Stimulated activated CD4-positive, alpha-beta T cell treated with anti-CD3 and anti-CD28 coated beads, Interleukin-2, amount 100 ng/mL, for 48 hours (primary cell): ENCODE data around the gene CNGB1.
"Not testable (repeated sequence)": the region's sequence is repeated elsewhere in the genome, so short reads cannot be mapped to it uniquely, and the experiment has no call there.

Source experiments
- DNase-seq, 2 donors: peaks; one replicate each; pipeline ENCODE4 v3.0.0-alpha.2; 2020

Gene CNGB1

DNA sequence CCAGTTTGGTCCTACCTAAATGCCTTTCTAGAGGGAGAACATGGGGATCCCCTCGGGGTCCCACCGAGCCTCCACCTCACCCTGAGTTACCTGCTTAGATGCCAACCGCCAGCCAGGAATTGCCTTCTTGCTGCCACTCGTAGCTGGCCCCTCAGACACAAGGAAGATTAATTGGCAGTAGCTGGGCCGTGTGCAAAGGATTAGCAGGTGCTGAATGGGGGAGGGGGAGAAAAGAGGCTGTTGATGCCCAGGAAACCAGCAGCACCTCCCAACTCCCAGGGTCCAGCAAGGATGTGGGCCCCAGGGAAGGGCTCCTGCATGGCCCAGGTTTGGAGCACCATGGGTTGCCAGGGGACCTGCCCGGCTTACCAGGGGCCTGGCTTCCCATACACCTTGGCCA lies at the start of gene CNGB1:
TSS of gene CNGB1 (minus strand) at position 159 of the 400 bp plus-strand sequence. CDS start 3,842 bp downstream, outside the sequence.
- no peak for DNase-seq

DNA sequence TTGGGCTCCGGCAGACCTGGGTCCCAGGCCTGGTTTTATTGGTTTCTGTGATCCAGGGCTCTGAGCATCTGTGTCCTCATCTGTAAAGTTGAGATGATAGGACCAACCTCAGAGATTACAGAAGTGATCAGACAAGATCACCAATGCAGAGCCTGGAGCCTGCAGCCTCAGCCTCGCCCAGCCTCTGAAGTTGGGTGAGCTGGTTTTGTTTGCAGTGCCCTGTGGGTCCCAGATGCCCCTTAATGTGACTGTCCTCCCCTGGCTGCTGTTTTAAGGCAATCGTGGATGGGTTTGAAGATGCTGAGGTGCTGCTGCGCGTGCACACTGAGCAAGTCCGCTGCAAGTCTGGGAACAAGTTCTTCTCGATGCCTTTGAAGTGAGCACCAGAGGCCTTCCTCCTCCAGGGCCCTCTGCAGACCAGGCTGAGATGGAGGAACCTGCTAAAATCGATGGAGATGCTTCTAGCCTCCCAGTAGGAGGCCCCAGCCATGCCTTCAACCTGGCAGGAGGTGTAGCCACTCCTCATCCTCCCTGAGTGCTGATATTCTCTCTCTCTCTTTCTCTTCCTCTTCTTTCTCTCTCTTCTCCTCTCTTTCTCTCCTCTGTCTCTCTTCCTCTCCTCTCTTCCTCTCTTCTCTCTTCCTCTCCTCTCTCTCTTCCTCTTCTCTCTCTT lies 49.1 kb upstream of the CNGB1 start:
- DNase-seq: no peak

DNA sequence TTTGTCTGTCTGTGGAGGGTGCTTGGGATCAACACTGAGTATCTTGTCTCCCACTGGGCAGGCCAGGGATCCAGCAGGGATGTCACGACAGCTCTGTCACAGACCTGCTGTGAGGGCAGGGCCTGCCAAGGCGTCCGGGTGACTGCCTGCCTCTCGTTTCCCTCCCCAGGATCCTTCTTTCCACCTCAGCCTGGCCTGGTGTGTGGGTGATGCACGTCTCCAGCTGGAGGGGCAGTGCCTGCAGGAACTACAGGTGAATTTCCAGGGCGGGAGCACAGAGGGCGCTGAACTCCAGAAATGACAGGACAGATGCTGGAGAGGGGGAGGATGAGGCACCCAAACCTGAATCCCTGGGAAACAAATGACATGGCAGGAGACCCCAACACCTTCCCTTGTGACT lies 47.9 kb upstream of the CNGB1 start:
- DNase-seq: no peak

DNA sequence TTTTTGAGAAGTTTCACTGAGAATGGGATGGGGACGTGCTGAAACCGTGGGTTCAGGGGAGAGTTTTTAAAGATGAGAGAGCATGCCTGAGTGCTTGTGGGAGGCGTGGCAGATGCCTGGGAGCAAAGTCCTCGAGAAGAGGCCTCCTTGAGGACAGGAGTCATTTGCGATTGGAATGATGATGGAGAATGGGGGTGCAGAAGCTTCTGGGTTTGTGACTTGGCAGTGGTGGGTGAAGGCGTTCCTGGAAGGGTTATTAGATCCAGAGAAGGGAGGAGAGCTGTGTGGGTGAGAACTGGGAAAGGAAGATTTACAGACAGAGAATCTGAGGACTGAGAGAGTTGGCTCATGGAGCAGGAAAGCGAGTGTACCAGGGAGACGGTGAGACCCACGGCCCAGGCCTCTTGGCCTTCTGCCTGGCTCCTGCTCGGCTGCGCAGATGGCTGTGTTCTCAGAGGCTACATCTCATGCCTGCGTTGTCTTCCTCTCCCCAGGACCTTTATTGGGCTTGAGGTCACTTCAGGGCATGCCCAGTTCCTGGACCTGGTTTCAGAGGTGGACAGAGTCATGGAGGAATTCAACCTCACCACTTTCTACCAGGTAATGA lies 46.0 kb upstream of the CNGB1 start:
- no peak for DNase-seq

DNA sequence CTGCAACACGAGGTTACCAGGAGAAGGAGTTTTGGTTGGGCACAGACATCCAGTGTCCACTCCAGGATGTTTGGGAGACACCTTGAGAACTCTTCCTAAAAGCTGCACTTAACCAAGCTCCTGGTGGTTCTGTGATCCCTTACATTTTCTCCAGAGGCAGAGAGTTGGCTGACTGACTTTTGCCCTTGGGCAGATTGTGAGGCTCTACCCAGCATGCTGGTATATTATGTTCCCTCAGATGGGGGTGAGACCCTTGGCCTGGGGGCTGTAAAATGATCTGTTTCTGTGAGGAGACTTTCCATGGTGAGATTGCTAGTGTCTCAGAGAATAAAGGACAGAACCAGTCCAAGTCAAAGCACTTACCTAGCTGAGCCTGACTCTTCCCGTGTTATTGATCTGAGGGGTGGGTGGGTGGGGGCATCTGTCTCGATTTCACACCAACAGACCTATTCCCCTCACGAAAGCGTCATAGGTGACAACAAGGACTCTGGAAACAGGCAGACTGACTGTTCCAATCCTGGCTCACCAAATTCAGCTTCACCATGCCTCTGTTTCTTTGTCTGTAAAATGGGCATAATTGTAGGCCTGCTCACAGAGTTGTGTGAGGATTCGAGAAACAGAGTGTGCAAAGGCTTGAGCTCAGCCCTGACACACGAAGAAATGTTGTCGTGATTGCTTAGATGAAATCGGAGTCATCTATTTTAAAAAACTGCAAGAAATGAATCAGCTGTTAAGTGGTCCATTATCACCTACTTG lies 42.5 kb upstream of the CNGB1 start:
- no peak for DNase-seq

DNA sequence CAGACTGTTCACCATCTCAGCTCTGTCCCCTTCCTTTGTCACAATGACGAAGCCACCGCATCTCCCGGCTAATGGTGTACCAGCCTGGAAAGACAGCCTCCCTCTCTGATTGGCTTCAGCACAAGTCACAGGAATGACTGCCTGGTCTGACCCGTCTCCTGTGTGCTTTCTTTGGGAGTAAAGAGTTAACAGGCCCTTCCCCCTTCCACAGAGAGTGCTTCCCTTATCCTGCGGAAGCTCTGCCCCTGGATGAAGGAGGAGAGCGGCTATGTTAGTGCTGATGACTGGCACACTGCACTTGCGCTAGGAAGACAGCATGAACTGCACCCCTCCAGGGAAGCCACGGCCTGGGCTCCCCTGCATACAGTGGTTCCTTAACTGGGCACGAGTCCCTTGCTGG lies 41.6 kb upstream of the CNGB1 start:
- DNase-seq: no peak

DNA sequence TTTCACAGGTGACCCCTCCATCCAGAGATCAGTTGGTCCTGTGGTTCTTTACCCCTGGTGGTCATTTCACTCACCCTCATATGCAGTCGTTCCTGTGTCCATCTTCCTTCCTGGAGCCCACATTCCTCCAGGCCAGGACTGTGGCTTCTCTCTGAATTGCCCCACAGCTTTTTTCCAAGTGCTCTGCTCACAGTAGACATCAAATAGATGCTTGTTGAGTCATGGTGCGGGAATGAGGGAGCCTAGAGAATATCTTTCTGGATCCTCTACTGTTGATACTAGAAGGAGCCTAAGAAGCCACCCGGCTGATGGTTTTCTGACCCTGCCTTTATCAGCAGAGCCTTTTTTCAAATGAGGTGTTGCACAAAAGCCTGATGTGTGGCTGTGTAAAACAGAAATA lies 40.7 kb upstream of the CNGB1 start:
- no peak for DNase-seq

DNA sequence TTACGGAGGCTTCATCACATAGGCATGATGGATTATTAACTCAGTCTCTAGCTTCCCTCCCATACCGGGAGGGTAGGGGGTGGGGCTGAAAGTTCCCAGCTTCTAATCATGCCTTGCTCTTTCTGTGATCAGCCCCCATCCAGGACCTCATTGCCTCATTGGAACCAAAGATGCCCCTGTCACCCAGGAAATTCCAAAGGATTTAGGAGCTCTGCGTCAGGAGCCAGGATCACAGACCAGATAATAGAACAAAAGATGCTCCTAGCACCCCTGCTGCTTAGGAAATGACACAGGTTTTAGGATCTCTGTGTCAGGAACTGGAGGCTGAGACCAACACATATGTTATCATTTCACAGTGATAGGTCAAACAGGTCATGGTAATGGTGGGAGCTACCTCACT lies 40.0 kb upstream of the CNGB1 start:
- no peak for DNase-seq

DNA sequence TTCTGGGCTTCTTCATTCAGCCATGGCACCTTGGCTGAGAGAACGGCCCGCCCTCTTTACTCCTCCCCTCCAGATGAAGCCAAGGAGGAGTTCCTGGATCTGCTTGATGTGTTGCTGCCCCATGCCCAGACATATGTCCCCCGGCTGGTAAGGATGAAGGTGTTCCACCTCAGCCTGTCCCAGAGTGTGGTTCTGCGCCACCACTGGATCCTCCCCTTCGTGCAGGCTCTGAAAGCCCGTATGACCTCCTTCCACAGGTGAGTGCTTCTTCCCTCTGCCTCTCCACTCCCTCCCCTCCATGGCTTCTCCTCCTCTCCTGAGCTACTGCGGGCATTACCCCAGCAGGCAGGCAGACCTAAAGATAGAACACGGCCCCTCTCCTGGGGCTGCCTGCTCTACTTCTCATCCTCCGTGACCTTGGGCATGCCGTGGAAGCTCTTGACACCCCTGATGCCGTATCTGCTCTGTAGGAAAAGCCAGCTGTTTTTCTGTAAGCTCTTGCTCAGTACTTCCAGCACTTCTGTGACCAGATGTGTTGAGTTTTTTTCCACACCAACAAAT lies 39.0 kb upstream of the CNGB1 start:
- no peak for DNase-seq

DNA sequence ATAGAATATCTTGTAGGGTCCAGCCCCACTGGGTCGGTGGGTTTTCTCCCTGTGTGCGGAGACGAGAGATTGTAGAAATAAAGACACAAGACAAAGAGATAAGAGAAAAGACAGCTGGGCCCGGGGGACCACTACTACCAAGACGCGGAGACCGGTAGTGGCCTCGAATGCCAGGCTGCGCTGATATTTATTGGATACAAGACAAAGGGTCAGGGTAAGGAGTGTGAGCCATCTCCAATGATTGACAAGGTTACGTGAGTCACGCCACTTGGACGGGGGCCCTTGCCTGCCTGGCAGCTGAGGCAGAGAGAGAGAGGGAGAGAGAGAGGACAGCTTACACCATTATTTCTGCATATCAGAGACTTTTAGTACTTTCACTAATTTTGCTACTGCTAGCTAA lies 33.8 kb upstream of the CNGB1 start:
- not testable (repeated sequence) for DNase-seq

DNA sequence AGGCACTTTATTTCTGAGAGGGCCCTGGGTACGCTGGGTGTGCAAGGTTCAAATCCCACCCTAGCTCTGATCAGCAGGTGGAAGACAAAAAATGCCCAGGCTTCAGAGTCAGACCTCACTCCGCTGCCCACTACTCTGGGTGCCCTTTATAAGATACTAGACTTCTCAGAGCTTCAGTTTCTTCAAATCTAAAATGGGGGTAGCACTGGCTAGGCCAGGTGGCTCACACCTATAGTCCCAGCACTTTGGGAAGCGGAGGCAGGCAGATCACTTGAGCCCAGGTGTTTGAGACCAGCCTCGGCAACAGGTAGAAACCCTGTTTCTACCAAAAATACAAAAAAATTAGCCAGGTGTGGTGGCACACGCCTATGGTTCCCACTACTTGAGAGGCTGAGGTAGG lies 32.0 kb upstream of the CNGB1 start:
- no peak for DNase-seq

DNA sequence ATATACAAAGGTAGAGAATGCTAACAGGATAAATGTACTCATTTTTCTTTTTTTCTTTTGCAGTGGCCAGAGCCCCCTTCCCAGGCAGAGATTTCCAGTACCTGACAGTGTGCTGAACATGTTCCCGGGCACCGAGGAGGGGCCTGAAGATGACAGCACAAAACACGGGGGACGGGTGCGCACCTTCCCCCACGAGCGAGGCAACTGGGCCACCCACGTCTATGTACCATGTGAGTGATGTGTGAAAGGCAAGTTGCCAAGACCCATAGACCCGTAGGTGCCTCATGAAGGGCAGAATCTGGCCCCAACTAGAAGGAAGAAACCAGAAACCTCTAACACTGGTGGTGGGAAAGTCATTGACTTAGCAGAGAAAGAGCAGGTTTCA lies 31.5 kb upstream of the CNGB1 start:
- no peak for DNase-seq

DNA sequence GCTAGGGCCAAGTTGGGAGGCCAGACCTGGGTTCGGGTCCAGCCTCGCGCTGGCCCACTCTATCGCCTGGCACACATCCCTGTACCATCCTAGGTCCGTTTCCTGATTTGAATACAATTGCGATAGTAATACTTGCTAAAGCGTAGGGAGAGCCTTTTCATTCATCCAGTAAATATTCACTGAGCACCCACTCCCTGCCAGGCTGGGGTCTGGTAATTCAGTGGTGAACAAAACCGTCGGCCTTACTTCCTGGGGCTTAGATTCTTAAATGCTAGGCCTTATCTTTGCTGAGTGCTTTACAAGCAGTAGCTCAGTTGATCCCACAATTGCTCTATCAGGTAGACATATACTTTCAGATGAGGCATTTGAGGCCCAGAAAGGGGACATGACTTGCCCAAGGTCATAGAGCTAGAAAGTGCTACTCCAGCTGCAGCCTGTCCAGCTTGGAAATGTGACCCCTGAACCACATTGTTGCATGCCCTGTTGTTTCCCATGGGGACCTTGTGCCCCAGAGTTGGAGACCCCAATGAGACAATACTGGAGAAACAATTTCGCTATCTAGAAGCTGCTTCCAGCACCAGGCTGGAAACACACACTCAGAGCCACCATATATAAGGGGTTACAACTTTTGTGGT lies 31.0 kb upstream of the CNGB1 start:
- no peak for DNase-seq

DNA sequence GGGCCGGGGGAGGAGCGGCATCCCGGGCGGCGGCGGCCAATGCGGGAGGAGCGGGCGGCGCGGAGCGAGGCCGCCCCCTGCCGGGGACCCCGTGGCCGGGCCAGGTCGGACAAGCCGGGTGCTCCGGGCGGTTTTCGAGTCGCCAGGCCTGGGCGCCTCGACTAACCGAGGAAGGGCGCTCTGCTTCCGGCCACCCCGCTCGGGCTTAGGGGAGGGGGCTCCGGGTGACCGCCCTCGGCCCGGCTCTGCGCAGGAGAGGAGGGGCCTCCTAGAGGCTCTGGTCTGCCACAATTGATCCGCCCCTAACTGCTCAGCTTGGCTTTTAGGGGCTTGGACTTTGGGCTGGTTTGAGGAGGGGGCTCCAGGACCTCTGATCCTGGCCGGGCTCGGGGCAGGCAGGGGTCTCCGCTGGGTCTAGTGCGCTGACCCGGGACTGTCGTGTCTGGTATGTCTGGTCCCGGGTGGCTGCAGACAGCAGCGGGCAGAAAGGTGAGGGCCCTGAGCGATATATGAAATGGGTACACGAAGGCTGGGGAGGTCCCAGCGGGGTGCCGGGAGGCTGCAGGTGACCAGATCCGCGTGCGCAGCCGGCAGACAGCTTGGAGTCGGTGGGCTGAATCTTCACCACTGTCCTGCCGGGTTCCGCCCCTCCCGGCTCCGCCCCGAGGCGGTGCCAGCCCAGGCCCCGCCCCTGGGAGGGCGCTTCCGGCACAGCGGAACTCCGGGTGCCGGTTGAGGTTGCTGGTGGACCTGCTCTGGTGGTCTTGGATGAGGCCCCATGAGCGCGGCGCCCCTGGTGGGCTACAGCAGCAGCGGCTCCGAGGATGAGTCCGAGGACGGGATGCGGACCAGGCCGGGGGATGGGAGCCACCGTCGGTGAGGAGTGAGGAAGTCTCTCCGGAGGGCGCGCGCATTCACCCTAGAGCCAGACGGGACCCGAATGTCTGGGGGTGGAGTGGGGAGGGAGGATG lies 30.1 kb upstream of the CNGB1 start, which contains the start of gene USB1:
TSS of gene USB1 (plus strand) at position 702 of the 971 bp plus-strand sequence. CDS start at position 779, 77 bp downstream.
- peak; percentile 78 to 84 for DNase-seq

DNA sequence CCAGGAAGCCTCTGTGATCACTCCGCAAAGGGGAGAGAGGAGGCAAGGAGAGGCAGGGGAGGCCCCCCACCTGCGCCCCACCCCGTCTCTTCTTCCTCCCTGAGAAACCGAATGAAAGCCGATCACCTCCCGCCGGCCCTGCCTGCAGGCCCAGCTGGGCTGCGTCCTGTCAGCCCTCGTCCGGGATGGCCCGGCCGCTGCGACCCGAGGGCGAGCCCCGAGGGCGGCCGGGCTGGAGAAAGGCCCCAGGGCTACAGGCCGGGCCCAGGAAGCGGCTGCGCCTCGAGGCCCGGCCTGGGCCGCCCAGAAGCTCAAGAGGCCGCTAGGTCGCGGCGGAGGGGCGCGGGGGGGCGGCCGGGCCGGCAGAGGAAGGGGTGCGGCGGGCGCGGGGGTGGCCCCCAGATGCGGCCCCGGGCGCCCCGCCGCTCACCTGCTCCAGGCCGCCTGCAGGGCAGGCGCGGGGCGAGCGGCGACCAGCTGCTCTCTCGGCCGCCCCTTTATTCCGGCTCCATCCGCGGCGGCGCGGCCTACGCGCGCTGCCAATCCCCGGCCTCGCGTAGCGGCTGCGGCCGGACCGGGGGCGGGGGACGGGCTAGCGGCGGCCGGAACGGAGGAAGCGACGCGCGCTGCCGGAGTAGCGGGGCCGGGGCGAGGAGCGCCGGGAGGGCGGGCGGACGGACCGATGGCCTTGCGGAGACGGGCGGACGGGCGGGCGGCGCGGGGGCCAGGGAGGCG lies 29.2 kb upstream of the CNGB1 start, which contains the start of gene ZNF319:
TSS of gene ZNF319 (minus strand) at position 702 of the 735 bp plus-strand sequence. CDS start 2,407 bp downstream, outside the sequence.
- DNase-seq: no peak

DNA sequence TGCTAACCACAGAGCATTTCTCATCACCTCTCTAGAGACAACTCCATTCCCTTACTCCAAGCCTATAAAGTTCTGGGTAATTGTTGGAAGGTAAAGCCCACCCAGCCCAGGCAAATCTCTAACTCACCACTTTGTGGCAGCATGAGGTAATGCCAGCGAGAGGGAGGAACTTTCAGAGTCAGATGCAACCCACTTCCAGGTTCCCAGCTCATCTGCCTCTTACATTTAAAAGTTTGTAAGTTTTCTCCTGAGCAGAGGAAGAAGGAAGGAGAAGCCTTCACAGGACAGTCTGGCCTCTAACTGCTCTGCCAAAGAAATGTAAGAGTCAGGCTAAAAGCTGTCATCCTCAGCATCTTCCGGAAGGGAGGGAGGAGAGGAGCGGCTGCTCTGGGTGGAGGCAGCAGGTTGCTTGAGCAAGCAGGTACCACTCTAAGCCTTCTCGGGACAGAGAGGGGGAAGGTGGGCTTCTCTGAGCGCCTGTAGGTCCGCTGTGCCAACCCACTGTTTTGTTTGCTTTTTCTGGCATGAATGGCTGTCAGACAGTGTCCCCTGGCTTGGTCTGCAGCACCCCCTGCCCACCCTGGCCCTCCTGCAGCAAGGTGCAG lies 28.5 kb upstream of the CNGB1 start:
- peak; percentile 13 to 21 for DNase-seq

DNA sequence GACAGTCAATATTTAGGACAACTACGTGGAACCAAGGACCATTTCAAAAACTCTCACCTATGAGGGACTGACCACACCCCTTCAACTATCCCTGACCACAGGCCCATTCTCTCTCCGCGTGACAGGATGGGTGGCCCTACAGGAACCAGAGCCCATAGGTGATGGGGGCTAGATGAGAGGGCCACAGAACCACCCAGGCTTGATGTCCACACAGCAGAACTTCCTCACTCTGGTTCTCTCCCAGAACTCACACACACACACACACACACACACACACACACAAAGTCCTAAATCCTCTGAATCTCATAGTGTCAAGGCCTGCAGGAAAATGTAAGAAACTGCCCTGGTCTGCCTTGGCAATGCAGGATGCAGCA lies 28.1 kb upstream of the CNGB1 start:
- DNase-seq: no peak

DNA sequence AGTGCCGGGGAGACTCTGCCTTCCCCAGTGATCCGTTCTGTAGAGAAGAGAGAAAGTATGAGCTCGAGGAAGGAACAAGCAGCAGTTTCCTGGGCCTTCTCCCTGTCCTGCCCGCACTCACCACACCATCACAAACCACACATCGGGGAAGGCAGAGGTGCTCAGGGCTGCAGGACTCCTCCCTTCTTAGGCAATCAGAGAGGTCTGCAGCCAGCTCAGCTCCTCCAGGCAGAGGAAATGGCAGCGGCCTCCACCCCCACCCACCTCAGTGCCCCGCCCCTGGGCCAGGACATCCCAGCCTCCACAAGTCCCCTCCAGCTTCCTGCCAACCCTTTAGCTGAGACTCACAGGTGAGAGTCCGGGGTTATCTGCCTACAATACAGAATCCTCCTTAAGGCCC lies 27.6 kb upstream of the CNGB1 start:
- DNase-seq: peak; percentile 42

DNA sequence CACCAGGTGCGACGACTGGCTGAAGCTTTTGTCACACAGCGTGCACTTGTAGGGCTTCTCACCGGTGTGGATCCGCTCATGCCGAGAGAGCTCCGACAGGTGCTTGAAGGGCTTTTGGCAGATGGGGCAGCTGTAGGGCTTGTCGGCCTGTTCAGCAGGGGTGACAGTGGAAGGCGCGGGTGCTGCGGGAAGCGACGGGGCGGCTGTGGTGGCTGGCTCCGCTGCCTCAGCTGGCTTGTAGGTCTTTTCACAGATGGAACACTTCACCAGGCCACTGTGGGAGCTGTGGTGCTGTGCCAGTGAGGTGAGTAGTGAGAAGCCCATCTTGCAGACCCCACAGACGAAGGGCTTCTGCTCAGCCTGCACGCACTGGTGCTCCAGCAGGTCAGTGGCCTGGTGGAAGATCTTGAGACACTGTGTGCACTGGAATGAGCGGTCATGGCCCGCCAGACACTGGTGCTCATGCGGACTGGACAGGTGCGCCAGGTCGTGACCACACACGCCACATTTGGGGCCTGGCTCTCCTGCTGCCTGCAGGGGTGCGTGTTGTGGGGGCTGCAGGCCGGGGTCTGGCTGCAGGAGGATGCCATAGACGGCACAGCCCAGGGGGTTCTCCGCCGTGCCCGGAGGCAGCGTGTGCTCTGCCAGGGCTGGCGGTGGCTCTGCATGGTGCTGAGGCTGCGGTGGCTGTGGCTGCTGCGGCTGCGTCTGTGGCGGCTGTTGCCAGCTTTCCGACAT lies 26.8 kb upstream of the CNGB1 start:
- no peak for DNase-seq

DNA sequence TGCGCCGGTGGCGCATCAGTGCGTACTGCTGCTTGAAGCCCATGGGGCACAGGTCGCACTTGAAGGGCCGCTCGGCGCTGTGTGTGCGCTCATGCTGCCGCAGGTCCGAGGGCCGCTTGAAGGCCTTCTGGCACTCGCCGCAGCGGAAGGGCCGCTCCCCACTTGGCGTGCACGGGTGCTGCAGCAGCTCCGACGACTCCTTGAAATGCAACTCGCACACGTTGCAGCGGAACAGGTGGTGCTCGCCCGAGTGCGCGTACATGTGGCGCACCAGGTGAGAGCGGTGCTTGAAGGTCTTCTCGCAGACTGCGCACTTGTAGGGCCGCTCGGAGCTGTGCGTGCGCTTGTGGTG lies 26.2 kb upstream of the CNGB1 start:
- no peak for DNase-seq
